GM10248 (cell line): ENCODE results near the gene IFNL1.

Experiments used
- CTCF ChIA-PET: fragments of 300-600 bp; sonication (Branson Sonifier 250); formaldehyde crosslinking; extraction: SDS; loops from one replicate; lab custom pipeline; 2021; ENCODE audit warnings: antibody characterized with exemption; lab: Yijun Ruan, JAX
- POLR2A ChIA-PET: fragments of 350-650 bp; sonication (Branson Sonifier 250); formaldehyde crosslinking; extraction: SDS; loops from one replicate; lab custom pipeline; 2020; ENCODE audit warnings: antibody characterized with exemption; lab: Yijun Ruan, JAX
- DNase-seq: peaks from one replicate; pipeline ENCODE4 v3.0.0; 2012; ENCODE audit errors: extremely low spot score
- CTCF ChIP-seq: IDR thresholded peaks from 2 replicates; pipeline ENCODE4 v1.5.1; 2012; ENCODE audit warnings: mild to moderate bottlenecking, low read depth; ENCODE audit errors: extremely low read depth, missing control alignments, control extremely low read depth

Gene IFNL1

GRCh38 chr19:39296906-39297305 is 699 bp downstream of the IFNL1 start:
- no peak for TF ChIP-seq CTCF
- ChIA-PET POLR2A (no interaction called here), CTCF (interaction anchor here (0.9 to 1.5 kb wide), 2 partner anchors 10 to 17 kb away, joined by 3 to 5 read pairs; no protein-coding TSS in a partner anchor)
- DNase-seq, result no peak

- no peak for TF ChIP-seq CTCF
- ChIA-PET POLR2A (no interaction called here), CTCF (no interaction called here)
- DNase-seq, result no peak
Observed at GRCh38 chr19:39297931-39298634, 1.9 kb downstream of the IFNL1 start.

- ChIA-PET POLR2A (no interaction called here), CTCF (no interaction called here)
- DNase-seq, result no peak
- no peak for TF ChIP-seq CTCF
Observed at GRCh38 chr19:39299404-39299803, 3.2 kb downstream of the IFNL1 start.

- CTCF ChIA-PET, result no interaction called here
- POLR2A ChIA-PET, result no interaction called here
- TF ChIP-seq CTCF, result no peak
- no peak for DNase-seq
Observed at GRCh38 chr19:39299832-39300231, 3.6 kb downstream of the IFNL1 start.

- TF ChIP-seq CTCF, result no peak
- ChIA-PET CTCF (no interaction called here), POLR2A (no interaction called here)
- DNase-seq, result no peak
Observed at GRCh38 chr19:39301021-39301420, 4.8 kb downstream of the IFNL1 start.

- CTCF ChIA-PET, result no interaction called here
- TF ChIP-seq CTCF, result no peak
- no peak for DNase-seq
- POLR2A ChIA-PET, result no interaction called here
Observed at GRCh38 chr19:39301562-39301961, 5.4 kb downstream of the IFNL1 start.
